ENCODE measurements around the gene FGF14. TPM values are rescaled to one million over a fixed set of nuclear protein-coding genes. Genes with fewer than 3 reads are reported as not detected.
"Not testable (repeated sequence)": the region's sequence is repeated elsewhere in the genome, so short reads cannot be mapped to it uniquely, and the experiment has no call there.

Gene FGF14
- total RNA-seq, 2 donors from 2014 or later = under 0.01 to 0.28 TPM

GRCh38 chr13:102071711-102072110 is 330.1 kb downstream of the FGF14 start:
- Histone ChIP-seq H3K9me3 (no peaks in the 10 kb centered on the region), H3K27ac (no peak overlapping the region), H3K36me3 (no peaks in the 10 kb centered on the region), H3K4me1 (replicated peaks) (no peaks in the 10 kb centered on the region), H3K27me3 (replicated peaks; ENCODE audit: insufficient read depth) (no peaks in the 10 kb centered on the region), H3K4me3 (no peak overlapping the region)
- DNase-seq (ENCODE audit: low spot score) = no peak
- TF ChIP-seq, protein P1, sequence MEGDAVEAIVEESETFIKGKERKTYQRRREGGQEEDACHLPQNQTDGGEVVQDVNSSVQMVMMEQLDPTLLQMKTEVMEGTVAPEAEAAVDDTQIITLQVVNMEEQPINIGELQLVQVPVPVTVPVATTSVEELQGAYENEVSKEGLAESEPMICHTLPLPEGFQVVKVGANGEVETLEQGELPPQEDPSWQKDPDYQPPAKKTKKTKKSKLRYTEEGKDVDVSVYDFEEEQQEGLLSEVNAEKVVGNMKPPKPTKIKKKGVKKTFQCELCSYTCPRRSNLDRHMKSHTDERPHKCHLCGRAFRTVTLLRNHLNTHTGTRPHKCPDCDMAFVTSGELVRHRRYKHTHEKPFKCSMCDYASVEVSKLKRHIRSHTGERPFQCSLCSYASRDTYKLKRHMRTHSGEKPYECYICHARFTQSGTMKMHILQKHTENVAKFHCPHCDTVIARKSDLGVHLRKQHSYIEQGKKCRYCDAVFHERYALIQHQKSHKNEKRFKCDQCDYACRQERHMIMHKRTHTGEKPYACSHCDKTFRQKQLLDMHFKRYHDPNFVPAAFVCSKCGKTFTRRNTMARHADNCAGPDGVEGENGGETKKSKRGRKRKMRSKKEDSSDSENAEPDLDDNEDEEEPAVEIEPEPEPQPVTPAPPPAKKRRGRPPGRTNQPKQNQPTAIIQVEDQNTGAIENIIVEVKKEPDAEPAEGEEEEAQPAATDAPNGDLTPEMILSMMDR (IDR thresholded peaks at IDR 0.05) = no peak
- TF ChIP-seq POLR2AphosphoS5 (IDR thresholded peaks at IDR 0.05) (no peak), POLR2A (IDR thresholded peaks at IDR 0.05) (no peak)
- 88% methylated on average over 6 of the region's 6 CpGs for WGBS
- intact Hi-C loops (cut with DNase I) = no loop called here

GRCh38 chr13:102068323-102068722 is 333.5 kb downstream of the FGF14 start:
- H3K9me3 ChIP-seq; DNase-seq (ENCODE audit: low spot score); H3K4me3 ChIP-seq; H3K4me1 ChIP-seq (replicated peaks); intact Hi-C loops (cut with DNase I); H3K36me3 ChIP-seq; H3K27me3 ChIP-seq (replicated peaks; ENCODE audit: insufficient read depth); H3K27ac ChIP-seq: not testable (repeated sequence)
- 89% methylated on average over 18 of the region's 28 CpGs for WGBS

- WGBS = 28% methylated on average over 2 of the region's 2 CpGs
- TF ChIP-seq POLR2A (IDR thresholded peaks at IDR 0.05) = no peak
- DNase-seq (ENCODE audit: low spot score) = no peak
- Histone ChIP-seq H3K27me3 (replicated peaks; ENCODE audit: insufficient read depth) (no peaks in the 10 kb centered on the region), H3K4me3 (no peak overlapping the region), H3K9me3 (no peaks in the 10 kb centered on the region), H3K4me1 (replicated peaks) (no peaks in the 10 kb centered on the region), H3K27ac (no peak overlapping the region), H3K36me3 (no peaks in the 10 kb centered on the region)
- intact Hi-C loops (cut with DNase I) = no loop called here
Observed at GRCh38 chr13:102055090-102055779, 346.6 kb downstream of the FGF14 start.

DNA sequence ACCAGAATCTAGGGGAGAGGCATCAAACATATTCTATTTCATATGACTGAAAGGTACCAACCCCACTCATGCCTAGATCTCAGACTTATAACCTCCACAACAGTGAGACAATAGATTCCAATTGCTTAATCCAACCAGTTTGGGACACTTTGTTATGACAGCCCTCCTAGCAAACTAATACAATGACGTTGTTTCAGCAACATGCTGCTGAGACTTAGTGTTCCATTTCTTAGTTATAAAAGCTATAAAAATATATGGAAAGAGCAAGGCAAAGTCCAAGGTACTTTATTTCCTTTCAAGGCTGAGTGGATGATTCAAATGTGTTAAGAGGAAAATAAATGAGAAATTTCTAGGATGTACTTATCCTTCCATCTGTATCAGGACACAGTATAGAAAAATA is 352.0 kb downstream of the FGF14 start:
- WGBS = 76% methylated on average over 1 of the region's 1 CpG
- Histone ChIP-seq H3K27ac (no peak overlapping the region), H3K4me3 (no peak overlapping the region), H3K27me3 (replicated peaks; ENCODE audit: insufficient read depth) (no peaks in the 10 kb centered on the region), H3K9me3 (no peaks in the 10 kb centered on the region), H3K4me1 (replicated peaks) (no peaks in the 10 kb centered on the region), H3K36me3 (no peaks in the 10 kb centered on the region)
- TF ChIP-seq POLR2A (IDR thresholded peaks at IDR 0.05) (no peak), POLR2AphosphoS5 (IDR thresholded peaks at IDR 0.05) (no peak)
- TF ChIP-seq, protein P1 (IDR thresholded peaks at IDR 0.05) = no peak
- intact Hi-C loops (cut with DNase I) = no loop called here
- DNase-seq (ENCODE audit: low spot score) = no peak

DNA sequence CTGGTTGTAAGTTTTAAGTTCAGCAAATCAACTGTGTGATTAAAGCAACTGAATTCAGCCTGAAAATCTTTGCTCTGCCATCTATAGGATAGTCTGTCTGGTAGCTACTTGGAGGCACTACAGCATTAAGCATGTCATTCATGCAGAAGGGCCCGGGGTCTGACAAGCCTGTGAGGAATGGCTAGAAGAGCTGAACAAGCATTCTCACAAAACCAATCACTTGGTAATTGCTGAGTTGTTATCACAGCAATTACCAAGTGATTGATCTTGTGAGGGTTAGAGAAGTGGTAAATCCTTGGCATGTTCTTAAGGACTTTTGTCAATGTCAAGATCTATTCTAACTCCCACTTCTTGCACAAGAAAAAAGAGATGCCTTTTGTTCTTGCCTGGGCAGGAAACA is 356.1 kb downstream of the FGF14 start:
- TF ChIP-seq, protein P1 (IDR thresholded peaks at IDR 0.05) = no peak
- TF ChIP-seq POLR2A (IDR thresholded peaks at IDR 0.05) = no peak
- no peak for TF ChIP-seq POLR2AphosphoS5 (IDR thresholded peaks at IDR 0.05)
- intact Hi-C loops (cut with DNase I) = no loop called here
- Histone ChIP-seq H3K4me1 (replicated peaks) (no peaks in the 10 kb centered on the region), H3K4me3 (no peak overlapping the region), H3K36me3 (no peaks in the 10 kb centered on the region), H3K27me3 (replicated peaks; ENCODE audit: insufficient read depth) (no peaks in the 10 kb centered on the region), H3K27ac (no peak overlapping the region), H3K9me3 (no peaks in the 10 kb centered on the region)
- DNase-seq (ENCODE audit: low spot score) = no peak
- 22% methylated on average over 1 of the region's 1 CpG for WGBS

- 66% methylated on average over 4 of the region's 4 CpGs for WGBS
- no peak overlapping the region for H3K4me3 ChIP-seq
- no peaks in the 10 kb centered on the region for H3K36me3 ChIP-seq
- intact Hi-C loops (cut with DNase I) = no loop called here
- no peak for DNase-seq (ENCODE audit: low spot score)
- H3K4me1 ChIP-seq (replicated peaks) = no peaks in the 10 kb centered on the region
- H3K27me3 ChIP-seq (replicated peaks; ENCODE audit: insufficient read depth) = no peaks in the 10 kb centered on the region
- TF ChIP-seq POLR2A (IDR thresholded peaks at IDR 0.05) (no peak), POLR2AphosphoS5 (IDR thresholded peaks at IDR 0.05) (no peak)
- TF ChIP-seq, protein P1 (IDR thresholded peaks at IDR 0.05) = no peak
- H3K9me3 ChIP-seq = no peaks in the 10 kb centered on the region
- no peak overlapping the region for H3K27ac ChIP-seq
Observed at GRCh38 chr13:102042746-102043145, 359.1 kb downstream of the FGF14 start.
